Measurements from ENCODE around the gene VIT. TPM values are rescaled to one million over a fixed set of nuclear protein-coding genes. Genes with fewer than 3 reads are reported as not detected.

VIT gene
- total and polyA plus RNA-seq, 2 experiments from 2014 or later: 0.25 to 0.33 TPM

GRCh38 chr2:36780231-36780839 is 83.8 kb downstream of the VIT start:
- Histone ChIP-seq H3K4me1 (ENCODE audit: insufficient read depth) (no peaks in the 10 kb centered on the region), H3K4me2 (no peak overlapping the region), H3K79me2 (no peaks in the 10 kb centered on the region), H4K20me1 (ENCODE audit: insufficient read depth, poor library complexity, severe bottlenecking) (no peaks in the 10 kb centered on the region), H3K27me3 (no peaks in the 10 kb centered on the region), H3K9me2 (replicated peaks; ENCODE audit: insufficient read depth) (no peaks in the 10 kb centered on the region), H3K36me3 (replicated peaks; ENCODE audit: insufficient read depth, low read depth) (no peaks in the 10 kb centered on the region), H3K9me3 (ENCODE audit: low read depth) (no peaks in the 10 kb centered on the region), H3K27ac (no peak overlapping the region), H3K4me3 (no peak overlapping the region), H2AFZ (no peak overlapping the region)
- TF ChIP-seq CTCF (IDR thresholded peaks at IDR 0.05; ENCODE audit: poor library complexity) (peak; percentile 79), EZH2 (IDR thresholded peaks at IDR 0.05; ENCODE audit: borderline replicate concordance) (no peak)
- peak; percentile 74 for DNase-seq (ENCODE audit: low spot score)
- 13% methylated on average over 4 of the region's 4 CpGs for WGBS (ENCODE audit: low lambda C conversion rate, missing lambda C conversion rate)

GRCh38 chr2:36781907-36782720 is 85.6 kb downstream of the VIT start:
- Histone ChIP-seq H3K4me1 (ENCODE audit: insufficient read depth) (no peaks in the 10 kb centered on the region), H2AFZ (no peak overlapping the region), H3K9me3 (ENCODE audit: low read depth) (no peaks in the 10 kb centered on the region), H4K20me1 (ENCODE audit: insufficient read depth, poor library complexity, severe bottlenecking) (no peaks in the 10 kb centered on the region), H3K4me3 (no peak overlapping the region), H3K36me3 (replicated peaks; ENCODE audit: insufficient read depth, low read depth) (no peaks in the 10 kb centered on the region), H3K9me2 (replicated peaks; ENCODE audit: insufficient read depth) (no peaks in the 10 kb centered on the region), H3K27ac (no peak overlapping the region), H3K79me2 (no peaks in the 10 kb centered on the region), H3K27me3 (no peaks in the 10 kb centered on the region), H3K4me2 (no peak overlapping the region)
- no peak for TF ChIP-seq EZH2phosphoT487 (IDR thresholded peaks at IDR 0.05; ENCODE audit: low read depth, severe bottlenecking, unreplicated experiment)
- TF ChIP-seq EZH2 (IDR thresholded peaks at IDR 0.05; ENCODE audit: borderline replicate concordance): no peak
- no peak for TF ChIP-seq CTCF (IDR thresholded peaks at IDR 0.05; ENCODE audit: poor library complexity)
- no peak for DNase-seq (ENCODE audit: low spot score)
- 84% methylated on average over 19 of the region's 19 CpGs for WGBS (ENCODE audit: low lambda C conversion rate, missing lambda C conversion rate)

GRCh38 chr2:36783246-36783645 is 86.7 kb downstream of the VIT start:
- Histone ChIP-seq H3K9me3 (ENCODE audit: low read depth) (no peaks in the 10 kb centered on the region), H3K27ac (no peak overlapping the region), H3K36me3 (replicated peaks; ENCODE audit: insufficient read depth, low read depth) (no peaks in the 10 kb centered on the region), H3K4me3 (no peak overlapping the region), H3K4me2 (no peak overlapping the region), H3K4me1 (ENCODE audit: insufficient read depth) (no peaks in the 10 kb centered on the region), H2AFZ (no peak overlapping the region), H3K27me3 (no peaks in the 10 kb centered on the region), H4K20me1 (ENCODE audit: insufficient read depth, poor library complexity, severe bottlenecking) (no peaks in the 10 kb centered on the region), H3K9me2 (replicated peaks; ENCODE audit: insufficient read depth) (no peaks in the 10 kb centered on the region), H3K79me2 (no peaks in the 10 kb centered on the region)
- peak; percentile 10 for DNase-seq (ENCODE audit: low spot score)
- WGBS (ENCODE audit: low lambda C conversion rate, missing lambda C conversion rate): 24% methylated on average over 2 of the region's 2 CpGs
- TF ChIP-seq EZH2 (IDR thresholded peaks at IDR 0.05; ENCODE audit: borderline replicate concordance) (no peak), EZH2phosphoT487 (IDR thresholded peaks at IDR 0.05; ENCODE audit: low read depth, severe bottlenecking, unreplicated experiment) (no peak), CTCF (IDR thresholded peaks at IDR 0.05; ENCODE audit: poor library complexity) (no peak)

All from hepatocyte (in vitro differentiated cells).